Measurements from ENCODE around the gene ANKRD13C. TPM values are rescaled to one million over a fixed set of nuclear protein-coding genes. Genes with fewer than 3 reads are reported as not detected.

The ANKRD13C gene
- total and polyA plus RNA-seq, 4 donors = 3.3 to 14.1 (median 8.3) TPM

GRCh38 chr1:70327306-70328076 lies 27.0 kb downstream of the ANKRD13C start (continued):
- TF ChIP-seq FOXA2 (IDR thresholded peaks at IDR 0.05) (no peak), RAD21 (IDR thresholded peaks at IDR 0.05) (no peak), JUND (IDR thresholded peaks at IDR 0.05) (no peak), NR2F2 (IDR thresholded peaks at IDR 0.05) (no peak), SP1 (IDR thresholded peaks at IDR 0.05) (no peak)

- Histone ChIP-seq H3K27me3 (ENCODE audit: control insufficient read depth in 4 of 4, insufficient read depth in 4 of 4, low read length in 3 of 4) (no peaks in the 10 kb centered on the region), H3K4me3 (ENCODE audit: low read depth in 1 of 3, low read length in 3 of 3) (no peak overlapping the region), H3K27ac (ENCODE audit: low read depth in 1 of 2, low read length in 2 of 2) (no peak overlapping the region), H3K36me3 (ENCODE audit: control insufficient read depth in 4 of 4, insufficient read depth in 3 of 4, low read depth in 1 of 4, low read length in 3 of 4) (peaks cover 0 to 3% (median 0%) of the 10 kb centered on the region in 4 donors), H3K9ac (ENCODE audit: low read depth in 1 of 2, low read length in 2 of 2) (no peak overlapping the region), H3K4me1 (ENCODE audit: control insufficient read depth in 4 of 4, insufficient read depth in 4 of 4, low read length in 3 of 4) (no peaks in the 10 kb centered on the region), H3K9me3 (ENCODE audit: control insufficient read depth in 4 of 4, low read length in 3 of 4) (no peaks in the 10 kb centered on the region)
- DNase-seq (ENCODE audit: low spot score) = no peak
- WGBS = 95% methylated on average over 1 of the region's 1 CpG
- TF ChIP-seq FOXA2 (IDR thresholded peaks at IDR 0.05) (no peak), NR2F2 (IDR thresholded peaks at IDR 0.05) (no peak), RXRA (IDR thresholded peaks at IDR 0.05) (no peak), RAD21 (IDR thresholded peaks at IDR 0.05) (no peak), ATF3 (IDR thresholded peaks at IDR 0.05) (no peak), SP1 (IDR thresholded peaks at IDR 0.05) (no peak), HNF4A (conservative IDR thresholded peaks at IDR 0.05) (no peak), FOXA1 (IDR thresholded peaks at IDR 0.05) (no peak), YY1 (IDR thresholded peaks at IDR 0.05) (no peak), EGR1 (IDR thresholded peaks at IDR 0.05; ENCODE audit: low read depth in 2 of 2) (no peak), HNF4G (IDR thresholded peaks at IDR 0.05) (no peak), GABPA (IDR thresholded peaks at IDR 0.05 in 1 of 2, conservative IDR thresholded peaks at IDR 0.05 in 1 of 2) (no peak), TAF1 (conservative IDR thresholded peaks at IDR 0.05) (no peak), JUND (IDR thresholded peaks at IDR 0.05) (no peak)
- TF ChIP-seq, protein P1, sequence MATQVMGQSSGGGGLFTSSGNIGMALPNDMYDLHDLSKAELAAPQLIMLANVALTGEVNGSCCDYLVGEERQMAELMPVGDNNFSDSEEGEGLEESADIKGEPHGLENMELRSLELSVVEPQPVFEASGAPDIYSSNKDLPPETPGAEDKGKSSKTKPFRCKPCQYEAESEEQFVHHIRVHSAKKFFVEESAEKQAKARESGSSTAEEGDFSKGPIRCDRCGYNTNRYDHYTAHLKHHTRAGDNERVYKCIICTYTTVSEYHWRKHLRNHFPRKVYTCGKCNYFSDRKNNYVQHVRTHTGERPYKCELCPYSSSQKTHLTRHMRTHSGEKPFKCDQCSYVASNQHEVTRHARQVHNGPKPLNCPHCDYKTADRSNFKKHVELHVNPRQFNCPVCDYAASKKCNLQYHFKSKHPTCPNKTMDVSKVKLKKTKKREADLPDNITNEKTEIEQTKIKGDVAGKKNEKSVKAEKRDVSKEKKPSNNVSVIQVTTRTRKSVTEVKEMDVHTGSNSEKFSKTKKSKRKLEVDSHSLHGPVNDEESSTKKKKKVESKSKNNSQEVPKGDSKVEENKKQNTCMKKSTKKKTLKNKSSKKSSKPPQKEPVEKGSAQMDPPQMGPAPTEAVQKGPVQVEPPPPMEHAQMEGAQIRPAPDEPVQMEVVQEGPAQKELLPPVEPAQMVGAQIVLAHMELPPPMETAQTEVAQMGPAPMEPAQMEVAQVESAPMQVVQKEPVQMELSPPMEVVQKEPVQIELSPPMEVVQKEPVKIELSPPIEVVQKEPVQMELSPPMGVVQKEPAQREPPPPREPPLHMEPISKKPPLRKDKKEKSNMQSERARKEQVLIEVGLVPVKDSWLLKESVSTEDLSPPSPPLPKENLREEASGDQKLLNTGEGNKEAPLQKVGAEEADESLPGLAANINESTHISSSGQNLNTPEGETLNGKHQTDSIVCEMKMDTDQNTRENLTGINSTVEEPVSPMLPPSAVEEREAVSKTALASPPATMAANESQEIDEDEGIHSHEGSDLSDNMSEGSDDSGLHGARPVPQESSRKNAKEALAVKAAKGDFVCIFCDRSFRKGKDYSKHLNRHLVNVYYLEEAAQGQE (IDR thresholded peaks at IDR 0.05) = no peak
- TF ChIP-seq, protein P2, sequence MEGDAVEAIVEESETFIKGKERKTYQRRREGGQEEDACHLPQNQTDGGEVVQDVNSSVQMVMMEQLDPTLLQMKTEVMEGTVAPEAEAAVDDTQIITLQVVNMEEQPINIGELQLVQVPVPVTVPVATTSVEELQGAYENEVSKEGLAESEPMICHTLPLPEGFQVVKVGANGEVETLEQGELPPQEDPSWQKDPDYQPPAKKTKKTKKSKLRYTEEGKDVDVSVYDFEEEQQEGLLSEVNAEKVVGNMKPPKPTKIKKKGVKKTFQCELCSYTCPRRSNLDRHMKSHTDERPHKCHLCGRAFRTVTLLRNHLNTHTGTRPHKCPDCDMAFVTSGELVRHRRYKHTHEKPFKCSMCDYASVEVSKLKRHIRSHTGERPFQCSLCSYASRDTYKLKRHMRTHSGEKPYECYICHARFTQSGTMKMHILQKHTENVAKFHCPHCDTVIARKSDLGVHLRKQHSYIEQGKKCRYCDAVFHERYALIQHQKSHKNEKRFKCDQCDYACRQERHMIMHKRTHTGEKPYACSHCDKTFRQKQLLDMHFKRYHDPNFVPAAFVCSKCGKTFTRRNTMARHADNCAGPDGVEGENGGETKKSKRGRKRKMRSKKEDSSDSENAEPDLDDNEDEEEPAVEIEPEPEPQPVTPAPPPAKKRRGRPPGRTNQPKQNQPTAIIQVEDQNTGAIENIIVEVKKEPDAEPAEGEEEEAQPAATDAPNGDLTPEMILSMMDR (IDR thresholded peaks at IDR 0.05; ENCODE audit: low read depth, low read length, missing input control) = no peak
- TF ChIP-seq, protein P3, sequence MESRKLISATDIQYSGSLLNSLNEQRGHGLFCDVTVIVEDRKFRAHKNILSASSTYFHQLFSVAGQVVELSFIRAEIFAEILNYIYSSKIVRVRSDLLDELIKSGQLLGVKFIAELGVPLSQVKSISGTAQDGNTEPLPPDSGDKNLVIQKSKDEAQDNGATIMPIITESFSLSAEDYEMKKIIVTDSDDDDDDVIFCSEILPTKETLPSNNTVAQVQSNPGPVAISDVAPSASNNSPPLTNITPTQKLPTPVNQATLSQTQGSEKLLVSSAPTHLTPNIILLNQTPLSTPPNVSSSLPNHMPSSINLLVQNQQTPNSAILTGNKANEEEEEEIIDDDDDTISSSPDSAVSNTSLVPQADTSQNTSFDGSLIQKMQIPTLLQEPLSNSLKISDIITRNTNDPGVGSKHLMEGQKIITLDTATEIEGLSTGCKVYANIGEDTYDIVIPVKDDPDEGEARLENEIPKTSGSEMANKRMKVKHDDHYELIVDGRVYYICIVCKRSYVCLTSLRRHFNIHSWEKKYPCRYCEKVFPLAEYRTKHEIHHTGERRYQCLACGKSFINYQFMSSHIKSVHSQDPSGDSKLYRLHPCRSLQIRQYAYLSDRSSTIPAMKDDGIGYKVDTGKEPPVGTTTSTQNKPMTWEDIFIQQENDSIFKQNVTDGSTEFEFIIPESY (IDR thresholded peaks at IDR 0.05) = no peak
- TF ChIP-seq, protein P4, sequence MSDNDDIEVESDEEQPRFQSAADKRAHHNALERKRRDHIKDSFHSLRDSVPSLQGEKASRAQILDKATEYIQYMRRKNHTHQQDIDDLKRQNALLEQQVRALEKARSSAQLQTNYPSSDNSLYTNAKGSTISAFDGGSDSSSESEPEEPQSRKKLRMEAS (IDR thresholded peaks at IDR 0.05) = no peak
These were observed 29.8 kb downstream of the ANKRD13C start for GRCh38 chr1:70324683-70325082.

Data from liver (tissue), 9 donors.